IMR-90 (cell line): ENCODE data around the gene LY86. TPM values are rescaled to one million over a fixed set of nuclear protein-coding genes. Genes with fewer than 3 reads are reported as not detected.

Experiments
- ATAC-seq: fragments of 200-7000 bp; cut with Tn5 transposase; 2 replicates; pipeline ENCODE4 v1.9.1; 2020; ENCODE audit warnings: low read depth, mild to moderate bottlenecking, moderate library complexity
- BruUV-seq: library from RNA; stranded (reverse); fragments of 400-500 nt; replicated peaks from 2 replicates; lab custom pipeline; 2021; lab: Mats Ljungman, UMichigan
- CTCF ChIA-PET: fragments of 300-600 bp; formaldehyde crosslinking; extraction: SDS; loops from one replicate; lab custom pipeline; 2021; ENCODE audit warnings: antibody characterized with exemption; lab: Yijun Ruan, JAX
- POLR2A ChIA-PET: fragments of 300-600 bp; sonication (Branson Sonifier 250); formaldehyde crosslinking; loops from one replicate; lab custom pipeline; 2022; ENCODE audit warnings: antibody characterized with exemption; ENCODE audit not compliant: unreplicated experiment; lab: Charles Lee
- DNase-seq: peaks from one replicate; pipeline ENCODE4 v3.0.0; 2013
- H2AFZ ChIP-seq: replicated peaks from 2 replicates; pipeline ENCODE3; 2013; ENCODE audit warnings: low read length, mild to moderate bottlenecking; ENCODE audit not compliant: poor library complexity
- H2AK5ac ChIP-seq: 2 replicates; pipeline ENCODE4 v1.6.1; 2013; ENCODE audit warnings: low read depth, low read length, inconsistent platforms
- H2AK9ac ChIP-seq: replicated peaks from 2 replicates; pipeline ENCODE3; 2013; ENCODE audit warnings: mild to moderate bottlenecking, low read depth, low read length, moderate library complexity; ENCODE audit not compliant: poor library complexity
- H2BK120ac ChIP-seq: 2 replicates; pipeline ENCODE4 v1.6.1; 2013; ENCODE audit warnings: low read depth, low read length, inconsistent platforms
- H2BK15ac ChIP-seq: 3 replicates; pipeline ENCODE4 v1.6.1; 2013; ENCODE audit warnings: low read depth, low read length, inconsistent platforms
- H2BK20ac ChIP-seq: 2 replicates; pipeline ENCODE4 v1.6.1; 2013; ENCODE audit warnings: low read depth, mild to moderate bottlenecking, inconsistent platforms, low read length, moderate library complexity
- H2BK5ac ChIP-seq: 2 replicates; pipeline ENCODE4 v1.6.1; 2013; ENCODE audit warnings: mild to moderate bottlenecking, low read depth, low read length, inconsistent platforms; ENCODE audit not compliant: poor library complexity, severe bottlenecking
- H3K14ac ChIP-seq: replicated peaks from 2 replicates; pipeline ENCODE4 v1.6.1; 2013; ENCODE audit warnings: low read depth, low read length, inconsistent platforms
- H3K18ac ChIP-seq: 2 replicates; pipeline ENCODE4 v1.6.1; 2013; ENCODE audit warnings: low read depth, low read length, control low read depth
- H3K23ac ChIP-seq: 2 replicates; pipeline ENCODE4 v1.6.1; 2013; ENCODE audit warnings: low read depth, low read length, inconsistent platforms
- H3K27ac ChIP-seq: 2 replicates; pipeline ENCODE4 v1.5.1; 2013; ENCODE audit warnings: mild to moderate bottlenecking, control low read depth, low read length; ENCODE audit not compliant: insufficient read depth
- H3K27me3 ChIP-seq: 2 replicates; pipeline ENCODE4 v1.6.1; 2013; ENCODE audit warnings: low read length; ENCODE audit not compliant: control insufficient read depth, insufficient read depth
- H3K36me3 ChIP-seq: 2 replicates; pipeline ENCODE4 v1.6.1; 2013; ENCODE audit warnings: low read length, mixed read lengths; ENCODE audit not compliant: control insufficient read depth, insufficient read depth
- H3K4ac ChIP-seq: 2 replicates; pipeline ENCODE4 v1.6.1; 2013; ENCODE audit warnings: low read depth, low read length, inconsistent platforms
- H3K4me1 ChIP-seq: 2 replicates; pipeline ENCODE4 v1.6.1; 2013; ENCODE audit warnings: low read length, mixed read lengths; ENCODE audit not compliant: control insufficient read depth, insufficient read depth
- H3K4me2 ChIP-seq: 2 replicates; pipeline ENCODE4 v1.6.1; 2013; ENCODE audit warnings: low read depth, mild to moderate bottlenecking, control low read depth, low read length, moderate library complexity
- H3K4me3 ChIP-seq: 2 replicates; pipeline ENCODE4 v1.5.1; 2013; ENCODE audit warnings: low read depth, mild to moderate bottlenecking, control low read depth, low read length, moderate library complexity; ENCODE audit not compliant: insufficient read depth
- H3K56ac ChIP-seq: 2 replicates; pipeline ENCODE4 v1.6.1; 2013; ENCODE audit warnings: low read length, inconsistent platforms; ENCODE audit not compliant: insufficient read depth; ENCODE audit errors: extremely low read depth
- H3K79me1 ChIP-seq, 2 experiments: 2 replicates each; pipeline ENCODE4 v1.6.1; 2013; ENCODE audit warnings: low read length in 2 of 2, inconsistent platforms in 1 of 2, low read depth in 1 of 2
- H3K9ac ChIP-seq: 2 replicates; pipeline ENCODE4 v1.6.1; 2013; ENCODE audit warnings: low read depth, low read length, control low read depth
- H3K9me1 ChIP-seq: 2 replicates; pipeline ENCODE4 v1.6.1; 2013; ENCODE audit warnings: low read length, inconsistent platforms; ENCODE audit not compliant: insufficient read depth
- H3K9me3 ChIP-seq: 2 replicates; pipeline ENCODE4 v1.6.1; 2013; ENCODE audit warnings: low read length; ENCODE audit not compliant: control insufficient read depth, insufficient read depth
- H4K20me1 ChIP-seq: 2 replicates; pipeline ENCODE4 v1.6.1; 2013; ENCODE audit warnings: low read length, inconsistent platforms; ENCODE audit not compliant: insufficient read depth
- H4K5ac ChIP-seq: 2 replicates; pipeline ENCODE4 v1.6.1; 2013; ENCODE audit warnings: mild to moderate bottlenecking, low read depth, low read length, control low read depth
- H4K8ac ChIP-seq, 2 experiments: 2 replicates each; pipeline ENCODE4 v1.6.1; 2013; ENCODE audit warnings: low read depth in 2 of 2, low read length in 2 of 2, control low read depth in 1 of 2, inconsistent platforms in 1 of 2
- H4K91ac ChIP-seq: 2 replicates; pipeline ENCODE4 v1.6.1; 2013; ENCODE audit warnings: low read depth, low read length, inconsistent platforms; ENCODE audit not compliant: insufficient read depth
- BHLHE40 ChIP-seq: fragments of 150-350 bp; IDR thresholded peaks from 2 replicates; pipeline ENCODE4 v1.6.1; 2016; ENCODE audit warnings: mild to moderate bottlenecking, low read depth, low read length
- CTCF ChIP-seq: conservative IDR thresholded peaks from 2 replicates; pipeline ENCODE4 v1.5.1; 2012; ENCODE audit warnings: mild to moderate bottlenecking, low read depth, low read length, improper control_type of control experiment
- ELK1 ChIP-seq: fragments of 150-350 bp; IDR thresholded peaks from 2 replicates; pipeline ENCODE4 v1.6.1; 2016; ENCODE audit warnings: low read depth, mild to moderate bottlenecking, low read length, moderate library complexity, borderline replicate concordance
- FOS ChIP-seq: fragments of 150-350 bp; IDR thresholded peaks from 2 replicates; pipeline ENCODE4 v1.6.1; 2016; ENCODE audit warnings: low read depth, low read length
- NFE2L2 ChIP-seq: fragments of 150-350 bp; IDR thresholded peaks from 2 replicates; pipeline ENCODE4 v1.6.1; 2016; ENCODE audit warnings: low read depth, mild to moderate bottlenecking, low read length
- RAD21 ChIP-seq: IDR thresholded peaks from 2 replicates; pipeline ENCODE4 v1.6.1; 2012; ENCODE audit warnings: low read length, improper control_type of control experiment
- WGBS, 2 experiments: methylation state at CpG; one replicate each; pipeline versions ENCODE4 v1.1.5 to v1.1.7; 2013; ENCODE audit warnings: missing lambda C conversion rate in 2 of 2; ENCODE audit not compliant: insufficient read length in 1 of 2; ENCODE audit errors: extremely low coverage in 2 of 2; 5-methylcytosine and 5-hydroxymethylcytosine counted together
- dilution Hi-C: fragments of 300-500 bp; cut with HindIII; formaldehyde crosslinking; loops from one replicate; pipeline ENCODE4 v1.14.3; 2018; ENCODE audit warnings: low sequenced_read_pairs; ENCODE audit not compliant: unreplicated experiment
- in situ Hi-C: fragments of 300-500 bp; cut with MboI; formaldehyde crosslinking; loops from 3 replicates; pipeline ENCODE4 v1.14.3; 2019; ENCODE audit warnings: low sequenced_read_pairs, inconsistent platforms, mixed read lengths
- intact Hi-C: fragments of 100-400 bp; cut with micrococcal nuclease; formaldehyde crosslinking; loops from 2 replicates; pipeline ENCODE4 v1.10.0; 2022
- polyA plus RNA-seq, 3 experiments: library from polyadenylated mRNA; depleted of rRNA; stranded (reverse); fragments of >200 nt; gene quantifications; 2 replicates each; pipeline ENCODE4 v1.2.3, GENCODE V29; 2012; ENCODE audit warnings: low replicate concordance in 1 of 3
- total RNA-seq: library from RNA; depleted of rRNA; stranded (reverse); fragments of >200 nt; gene quantifications from 2 replicates; pipeline ENCODE4 v1.2.3, GENCODE V29; 2012

LY86 gene
- total and polyA plus RNA-seq, 2 of the 4 experiments (the other 2 are of a cell fraction) = not detected

GRCh38 chr6:6646384-6646783, 57.9 kb downstream of the LY86 start:
- Histone ChIP-seq H2AK5ac (no peak overlapping the region), H3K14ac (no peak overlapping the region), H3K27me3 (no peaks in the 10 kb centered on the region), H4K20me1 (no peaks in the 10 kb centered on the region), H3K27ac (no peak overlapping the region), H3K9me1 (no peaks in the 10 kb centered on the region), H3K56ac (no peak overlapping the region), H3K4ac (no peak overlapping the region), H3K9ac (no peak overlapping the region), H4K5ac (no peak overlapping the region), H2BK5ac (no peak overlapping the region), H3K18ac (no peak overlapping the region), H4K8ac (no peak overlapping the region), H2AFZ (no peak overlapping the region), H3K79me1 (no peaks in the 10 kb centered on the region), H3K4me1 (no peaks in the 10 kb centered on the region), H4K91ac (no peak overlapping the region), H3K9me3 (no peaks in the 10 kb centered on the region), H2BK15ac (no peak overlapping the region), H2BK120ac (no peak overlapping the region), H3K36me3 (no peaks in the 10 kb centered on the region), H2AK9ac (no peak overlapping the region), H3K4me3 (no peak overlapping the region), H3K23ac (no peak overlapping the region), H2BK20ac (no peak overlapping the region), H3K4me2 (no peak overlapping the region)
- DNase-seq (no peak), ATAC-seq (no peak)
- TF ChIP-seq FOS (no peak), CTCF (no peak), RAD21 (no peak), BHLHE40 (no peak), NFE2L2 (no peak), ELK1 (no peak)
- in situ Hi-C loops = no loop called here
- ChIA-PET POLR2A (no interaction called here), CTCF (interaction anchor here (0.6 kb wide), 1 partner anchor 885 kb away, joined by 3 read pairs; no protein-coding TSS in a partner anchor)
- WGBS, 2 experiments = no CpG with 5 or more reads among the region's 2 CpGs
- intact Hi-C loops = no loop called here
- BruUV-seq = no TSS peak
- dilution Hi-C loops = no loop called here
